G401 (cell line): ENCODE measurements around the gene PAPLN. TPM values are rescaled to one million over a fixed set of nuclear protein-coding genes. Genes with fewer than 3 reads are reported as not detected.
"Not testable (repeated sequence)": the region's sequence is repeated elsewhere in the genome, so short reads cannot be mapped to it uniquely, and the experiment has no call there.

Source experiments
- DNase-seq: peaks from one replicate; pipeline ENCODE4 v3.0.0-alpha.2; 2015; ENCODE audit warnings: low spot score
- in situ Hi-C: cut with HindIII; loops from 2 replicates; pipeline ENCODE4 v1.10.0; 2016; ENCODE audit warnings: low sequenced_read_pairs, mixed read lengths
- total RNA-seq: library from RNA; depleted of rRNA; stranded (reverse); fragments of >200 nt; shearing (Covaris generic); gene quantifications from 2 replicates; pipeline ENCODE4 v1.2.3, GENCODE V29; 2014

PAPLN gene
- total RNA-seq, 1 experiment from 2014 or later = not detected

DNA sequence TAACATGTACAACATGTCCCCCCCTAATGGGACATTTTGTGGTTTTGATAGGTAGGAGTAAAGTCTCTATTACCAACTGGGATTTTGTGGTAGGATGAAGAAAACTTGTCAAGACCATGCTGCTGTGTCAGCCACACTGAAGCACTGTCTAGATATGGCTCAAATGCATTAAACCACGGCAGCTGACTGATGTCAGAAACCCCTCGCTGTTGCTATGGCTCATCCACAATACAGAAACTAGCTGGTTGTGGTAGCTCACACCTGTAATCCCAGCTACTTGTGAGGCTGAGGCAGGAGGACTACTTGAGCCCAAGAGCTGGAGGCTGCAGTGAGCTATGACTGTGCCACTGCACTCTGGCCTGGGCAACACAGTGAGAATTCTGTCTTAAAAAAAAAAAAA, 40.1 kb downstream of the PAPLN start:
- no peak for DNase-seq
- in situ Hi-C loops = no loop called here

DNA sequence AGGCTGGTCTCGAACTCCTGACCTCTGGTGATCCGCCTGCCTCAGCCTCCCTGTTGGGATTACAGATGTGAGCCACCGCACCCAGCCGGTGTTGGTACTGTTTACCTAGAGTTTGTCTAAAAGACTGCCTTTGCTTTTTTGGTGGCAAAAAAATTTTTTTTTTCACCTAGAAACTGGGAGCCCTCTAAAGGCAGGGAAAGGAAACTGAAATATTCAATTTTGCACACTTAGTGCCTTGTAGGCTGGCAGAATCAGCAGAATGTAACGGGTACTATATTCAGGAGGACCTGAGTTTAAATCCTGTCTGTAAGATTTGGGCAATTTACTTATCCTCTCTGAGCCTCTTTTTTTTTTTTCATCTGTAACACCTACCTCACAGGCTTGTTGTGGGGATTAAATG, 43.6 kb downstream of the PAPLN start:
- in situ Hi-C loops = no loop called here
- no peak for DNase-seq

DNA sequence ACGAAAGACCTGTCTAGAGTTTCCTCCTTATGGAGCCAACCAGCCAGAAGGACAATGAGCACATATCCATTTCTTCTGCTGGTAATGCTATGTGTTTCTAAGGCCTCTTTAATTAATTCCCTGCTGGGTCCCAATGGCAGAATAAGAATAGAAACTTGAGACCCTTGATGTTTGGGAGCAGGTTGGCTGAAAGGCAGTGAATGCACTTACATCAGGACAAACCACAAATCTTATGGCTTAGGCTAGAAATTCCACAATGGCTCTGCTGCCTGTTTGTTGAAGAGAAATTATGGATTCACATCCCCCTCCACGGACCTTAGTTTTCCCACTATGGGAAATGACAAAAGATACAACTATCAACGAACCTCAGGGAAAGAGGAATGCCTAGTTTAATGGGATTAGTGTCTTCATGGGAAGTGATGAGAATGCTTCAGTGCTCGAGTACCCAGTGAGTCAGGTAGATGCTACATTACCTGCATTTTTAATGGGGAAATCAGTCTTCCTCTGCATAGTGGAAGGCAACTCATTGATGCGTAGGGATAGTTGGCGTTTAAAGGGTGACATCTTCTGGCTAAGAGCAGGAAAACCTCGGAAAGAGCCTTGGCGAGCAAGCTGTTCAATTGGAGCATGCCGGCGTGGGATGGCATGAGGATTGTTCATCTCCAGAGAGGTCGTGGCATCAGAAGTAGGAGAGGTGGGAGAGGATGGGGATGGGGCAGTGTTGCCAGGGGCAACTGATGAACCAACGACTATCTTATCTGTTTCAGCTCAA, 46.5 kb downstream of the PAPLN start:
- peak; percentile 80 for DNase-seq
- in situ Hi-C loops = no loop called here

DNA sequence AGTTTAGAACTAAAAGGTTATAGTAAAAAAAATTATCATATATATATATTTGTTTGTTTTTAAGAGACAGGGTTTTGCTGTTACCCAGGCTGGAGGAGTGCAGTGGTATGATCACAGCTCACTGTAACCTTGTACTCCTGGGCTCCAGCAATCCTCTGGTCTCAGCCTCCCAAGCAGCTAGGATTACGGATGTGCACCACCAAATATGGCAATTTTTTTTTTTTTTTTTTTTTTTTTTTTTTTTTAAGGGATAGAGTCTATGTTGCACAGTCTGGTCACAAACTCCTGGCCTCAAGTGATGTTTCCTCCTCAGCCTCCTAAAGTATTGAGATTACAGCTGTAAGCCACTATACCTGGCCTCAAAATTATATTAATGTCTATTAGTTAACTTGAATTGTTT, 48.7 kb downstream of the PAPLN start:
- in situ Hi-C loops = no loop called here

DNA sequence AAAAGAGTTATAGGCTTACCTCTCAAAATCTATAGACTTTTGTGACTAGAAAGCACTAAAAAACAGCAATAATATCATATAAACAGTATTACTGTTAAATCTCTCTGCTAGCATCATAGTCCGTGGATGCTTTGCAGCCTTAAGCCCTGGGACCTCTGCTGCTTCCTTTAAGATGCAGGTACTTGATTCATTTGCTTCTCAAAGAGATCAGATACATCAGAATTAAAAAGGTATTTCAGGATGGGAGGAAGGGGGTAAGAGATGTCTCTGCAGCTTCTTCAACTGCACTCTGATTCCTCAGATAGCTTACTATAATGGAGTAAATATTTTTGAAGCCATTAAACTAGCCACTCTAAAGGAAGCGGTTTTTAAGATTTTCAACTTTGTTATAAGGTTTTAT, 49.3 kb downstream of the PAPLN start:
- DNase-seq = no peak
- in situ Hi-C loops = no loop called here

More for the DNA sequence above, 48.7 kb downstream of the PAPLN start:
- DNase-seq = no peak

DNA sequence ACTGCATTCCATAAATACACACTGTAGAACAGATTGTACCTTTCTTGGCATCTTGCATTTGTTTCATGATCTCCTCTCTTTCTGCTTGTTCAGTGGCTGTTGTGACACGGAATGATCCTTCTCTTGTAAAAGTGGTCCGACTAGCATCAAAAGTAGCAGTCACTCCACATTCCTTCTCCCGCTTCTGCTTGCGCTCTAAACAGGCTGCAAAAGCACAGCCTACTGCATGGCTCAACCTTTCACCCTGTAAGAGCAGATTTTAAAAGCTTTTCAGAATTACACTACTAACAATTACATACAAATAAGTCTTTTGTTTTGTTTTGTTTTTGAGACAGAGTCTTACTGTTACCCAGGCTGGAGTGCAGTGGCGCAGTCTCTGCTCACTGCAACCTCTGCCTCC, 49.8 kb downstream of the PAPLN start:
- in situ Hi-C loops = no loop called here

DNA sequence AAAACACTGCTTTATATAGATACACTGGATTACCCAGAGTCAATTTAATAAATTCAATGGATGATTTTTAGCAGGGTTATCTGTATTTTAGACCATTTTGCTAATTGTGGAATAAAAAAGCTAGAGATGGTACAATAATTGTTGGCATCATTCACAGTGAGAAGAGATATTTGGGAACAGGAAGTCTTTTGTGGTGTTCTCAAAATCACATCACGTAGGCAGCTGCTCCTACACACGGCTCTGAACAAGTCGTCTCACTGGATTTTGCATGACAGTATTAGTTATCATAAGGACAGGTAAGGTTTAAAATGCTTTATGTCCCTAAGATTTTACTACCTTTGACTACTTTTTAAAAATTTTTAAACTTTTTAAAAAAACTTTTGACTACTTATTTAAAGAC, 52.0 kb downstream of the PAPLN start:
- in situ Hi-C loops = no loop called here

More for the DNA sequence above, 49.8 kb downstream of the PAPLN start:
- DNase-seq = no peak

DNA sequence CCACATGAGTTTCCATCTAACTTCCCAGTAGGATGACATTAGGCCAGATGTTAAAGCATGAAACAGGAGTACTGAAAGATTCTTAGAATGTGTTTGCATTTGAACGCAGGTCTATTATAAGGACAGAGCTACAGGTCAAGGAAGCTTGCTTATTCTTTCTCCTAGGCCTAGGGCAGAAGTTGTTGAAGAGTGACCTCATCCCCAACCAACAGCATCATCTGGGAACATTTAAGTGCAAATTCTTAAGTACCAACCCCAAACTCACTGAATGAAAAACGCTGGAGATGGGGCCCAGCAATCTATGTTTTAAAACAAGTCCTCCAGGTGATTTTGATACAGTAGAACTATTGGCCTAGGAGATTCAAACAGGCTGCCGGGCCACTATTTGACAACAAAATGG, 52.4 kb downstream of the PAPLN start:
- in situ Hi-C loops = no loop called here
- no peak for DNase-seq

More for the DNA sequence above, 52.0 kb downstream of the PAPLN start:
- no peak for DNase-seq

DNA sequence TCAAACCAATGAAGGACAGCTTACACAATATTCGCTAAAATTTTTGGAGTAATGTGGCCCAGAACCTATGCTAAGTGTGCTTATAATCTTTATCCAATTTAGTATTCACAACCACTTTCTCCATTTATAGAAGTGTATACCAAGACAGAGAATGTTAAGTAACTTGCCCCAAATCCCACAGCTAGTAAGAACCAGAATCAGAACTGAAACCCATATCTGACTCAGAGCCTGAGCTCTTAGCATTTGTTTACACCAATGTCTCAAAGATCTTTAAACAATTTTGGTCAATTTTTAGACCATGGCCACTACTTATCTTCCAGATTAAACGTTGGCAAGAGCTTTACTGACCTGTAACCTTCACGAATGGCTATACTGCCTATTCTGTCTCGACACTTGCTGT, 53.0 kb downstream of the PAPLN start:
- no peak for DNase-seq
- in situ Hi-C loops = no loop called here

DNA sequence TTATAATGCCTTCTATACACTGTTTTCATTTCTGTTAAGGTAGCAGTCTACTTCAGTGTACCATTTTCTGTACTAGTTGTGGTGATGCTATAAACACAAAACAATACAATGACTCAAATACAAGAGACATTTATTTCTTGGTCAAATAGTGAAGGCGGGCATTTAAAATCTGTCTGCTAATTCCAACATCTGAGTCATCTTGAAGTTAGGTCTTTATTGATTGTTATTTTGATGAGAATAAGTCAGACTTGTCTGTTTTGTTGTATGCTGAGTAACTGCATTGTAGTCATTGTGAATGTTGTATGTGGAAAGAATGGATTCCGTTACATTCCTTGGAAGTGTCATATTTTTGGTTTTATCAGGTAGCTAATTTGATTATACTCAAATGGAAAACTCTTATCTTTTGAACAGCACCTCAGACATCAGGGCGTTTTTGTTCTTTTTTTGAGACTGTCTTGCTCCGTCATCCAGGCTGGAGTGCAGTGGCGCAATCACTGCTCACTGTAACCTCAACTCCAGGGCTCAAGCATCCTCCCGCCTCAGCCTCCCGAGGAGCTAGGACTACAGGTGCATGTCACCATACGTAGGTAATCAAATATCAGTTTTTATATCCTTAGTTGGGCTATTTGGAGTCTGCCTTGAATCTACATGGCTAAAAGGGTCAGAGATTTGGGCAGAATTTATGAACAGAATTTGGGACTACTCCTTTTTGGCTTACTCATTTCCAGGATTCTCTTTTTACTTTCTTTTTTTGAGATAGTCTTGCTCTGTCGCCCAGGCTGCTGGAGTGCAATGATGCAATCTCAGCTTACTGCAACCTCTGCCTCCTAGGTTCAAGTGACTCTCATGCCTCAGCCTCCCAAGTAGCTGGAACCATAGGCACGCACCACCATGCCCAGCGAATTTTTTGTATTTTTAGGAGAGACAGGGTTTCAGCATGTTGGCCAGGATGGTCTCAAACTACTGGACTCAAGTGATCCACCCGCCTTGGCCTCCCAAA, 56.8 kb downstream of the PAPLN start:
- in situ Hi-C loops = no loop called here

DNA sequence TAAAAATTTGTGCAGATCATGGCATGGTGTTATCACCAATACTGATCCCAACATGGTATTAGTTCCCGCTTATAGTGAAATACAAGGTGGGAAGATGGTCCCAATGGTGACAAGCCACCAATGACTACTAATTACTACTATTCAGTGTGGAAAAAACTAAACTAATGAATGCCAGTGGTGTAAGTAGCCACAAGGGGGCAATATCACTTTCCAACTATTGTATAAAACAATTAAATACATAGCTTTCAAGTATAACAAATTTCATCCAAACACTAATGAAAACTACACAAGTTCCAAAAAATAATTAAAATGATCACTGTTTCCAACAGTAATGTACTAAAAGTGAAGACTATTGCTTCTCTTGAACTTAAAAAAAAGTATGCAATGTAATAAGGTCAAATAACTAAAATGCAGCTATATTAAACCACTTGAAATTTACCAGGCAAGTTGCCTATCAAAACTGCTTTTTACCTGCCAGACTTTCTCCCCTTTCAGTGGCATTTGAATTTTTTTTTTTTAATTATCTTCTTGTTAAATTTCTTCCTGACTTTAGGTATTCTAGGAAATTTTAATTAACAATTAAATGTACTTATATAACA, 58.0 kb downstream of the PAPLN start:
- DNase-seq = peak; percentile 73
- in situ Hi-C loops = no loop called here

More for the DNA sequence above, 56.8 kb downstream of the PAPLN start:
- no peak for DNase-seq

DNA sequence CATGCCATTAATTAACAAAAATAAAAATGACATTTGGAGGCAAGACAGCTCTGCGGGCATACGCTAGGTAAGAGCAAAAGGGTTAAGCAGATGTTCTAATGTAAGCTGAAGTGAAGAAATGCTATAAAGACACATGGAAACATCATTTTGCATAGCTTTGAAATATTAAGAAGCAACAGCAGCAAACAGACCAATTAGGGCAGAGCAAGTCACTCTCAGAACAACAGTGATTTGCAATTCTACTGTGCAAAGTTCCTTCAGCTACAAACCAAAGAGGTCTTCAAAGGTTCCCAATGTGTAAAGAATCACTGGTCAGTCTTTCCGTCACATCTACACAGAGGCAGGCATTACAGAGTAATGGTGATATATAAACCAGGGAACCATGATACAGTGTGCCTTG, 68.2 kb downstream of the PAPLN start:
- DNase-seq = no peak
- in situ Hi-C loops = no loop called here

DNA sequence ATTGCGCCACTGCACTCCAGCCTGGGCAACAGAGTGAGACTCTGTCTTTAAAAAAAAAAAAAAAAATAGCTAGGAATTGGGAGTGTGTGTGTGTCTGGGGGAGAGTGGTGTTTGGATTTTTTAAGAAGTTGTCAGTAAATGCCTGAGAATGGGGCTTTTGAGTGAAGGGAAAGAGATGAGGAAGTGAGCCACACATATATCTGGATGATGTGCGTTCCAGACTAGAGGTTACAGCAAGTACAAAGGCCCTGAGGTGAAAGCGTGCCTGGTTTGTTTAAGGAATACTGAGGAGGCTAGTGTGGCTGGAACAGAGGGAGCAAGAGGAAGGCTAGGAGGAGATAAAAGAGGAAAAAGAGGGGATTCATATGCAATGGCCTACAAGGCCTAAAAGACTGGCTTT, 70.0 kb downstream of the PAPLN start:
- no peak for DNase-seq
- in situ Hi-C loops = no loop called here

DNA sequence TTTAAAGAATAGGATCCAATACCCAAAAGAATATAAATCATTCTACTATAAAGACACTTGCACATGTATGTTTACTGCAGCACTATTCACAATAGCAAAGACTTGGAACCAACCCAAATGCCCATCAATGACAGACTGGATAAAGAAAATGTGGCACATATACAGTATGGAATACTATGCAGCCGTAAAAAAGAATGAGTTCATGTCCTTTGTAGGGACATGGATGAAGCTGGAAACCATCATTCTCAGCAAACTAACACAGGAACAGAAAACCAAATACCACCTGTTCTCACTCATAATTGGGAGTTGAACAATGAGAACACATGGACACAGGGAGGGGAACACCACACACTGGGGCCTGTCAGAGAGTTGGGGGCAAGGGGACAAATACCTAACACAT, 71.9 kb downstream of the PAPLN start:
- in situ Hi-C loops, DNase-seq: not testable (repeated sequence)

DNA sequence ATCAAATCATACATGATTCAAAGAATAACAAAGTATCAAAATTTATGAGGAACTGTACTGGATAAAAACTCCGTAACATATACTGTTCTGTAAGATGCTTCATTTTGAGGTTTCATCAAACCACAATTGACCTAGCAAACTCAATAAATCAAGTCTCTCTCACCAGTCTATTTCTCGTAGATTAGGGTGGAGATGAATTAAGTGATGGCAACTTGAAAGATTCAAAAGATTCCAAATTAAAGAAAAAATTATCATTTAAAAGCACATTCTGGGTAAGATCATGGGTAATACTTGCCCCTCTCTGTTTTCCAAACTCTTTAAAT, 74.4 kb downstream of the PAPLN start:
- no peak for DNase-seq
- in situ Hi-C loops = no loop called here

DNA sequence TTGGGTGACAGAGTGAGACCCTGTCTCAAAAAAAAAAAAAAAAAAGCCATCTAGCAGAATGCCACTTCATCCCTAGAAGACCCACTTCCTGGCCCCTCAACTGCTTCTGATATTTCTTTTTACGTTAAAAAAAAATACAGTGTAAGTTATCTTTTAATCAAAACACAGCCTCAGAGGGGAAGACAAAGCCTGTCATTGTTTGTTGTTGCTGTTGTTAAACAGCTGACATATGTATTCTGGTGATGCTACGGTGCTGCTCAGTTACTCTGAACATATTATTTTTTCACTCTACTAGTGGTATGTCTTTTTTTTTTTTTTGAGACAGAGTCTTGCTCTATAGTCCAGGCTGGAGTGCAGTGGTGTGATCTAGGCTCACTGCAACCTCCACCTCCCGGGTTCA, 75.4 kb downstream of the PAPLN start:
- in situ Hi-C loops = no loop called here
- DNase-seq = no peak

DNA sequence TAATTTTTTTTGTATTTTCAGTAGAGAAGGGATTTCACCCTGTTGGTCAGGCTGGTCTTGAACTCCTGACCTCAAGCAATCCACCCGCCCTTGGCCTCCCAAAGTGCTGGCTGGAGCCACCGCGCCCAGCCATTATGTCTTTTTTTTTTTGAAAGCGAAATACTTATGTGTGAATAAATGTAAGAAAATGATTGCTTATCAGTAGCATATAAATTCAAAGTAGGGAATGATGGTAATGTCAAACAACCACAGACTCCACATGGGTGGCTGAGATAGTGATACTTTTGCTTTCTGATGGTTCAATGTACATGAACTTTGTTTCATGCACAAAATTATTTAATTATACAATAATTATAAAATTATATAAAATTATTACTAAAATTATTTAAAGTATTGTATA, 75.8 kb downstream of the PAPLN start:
- in situ Hi-C loops = no loop called here
- no peak for DNase-seq

DNA sequence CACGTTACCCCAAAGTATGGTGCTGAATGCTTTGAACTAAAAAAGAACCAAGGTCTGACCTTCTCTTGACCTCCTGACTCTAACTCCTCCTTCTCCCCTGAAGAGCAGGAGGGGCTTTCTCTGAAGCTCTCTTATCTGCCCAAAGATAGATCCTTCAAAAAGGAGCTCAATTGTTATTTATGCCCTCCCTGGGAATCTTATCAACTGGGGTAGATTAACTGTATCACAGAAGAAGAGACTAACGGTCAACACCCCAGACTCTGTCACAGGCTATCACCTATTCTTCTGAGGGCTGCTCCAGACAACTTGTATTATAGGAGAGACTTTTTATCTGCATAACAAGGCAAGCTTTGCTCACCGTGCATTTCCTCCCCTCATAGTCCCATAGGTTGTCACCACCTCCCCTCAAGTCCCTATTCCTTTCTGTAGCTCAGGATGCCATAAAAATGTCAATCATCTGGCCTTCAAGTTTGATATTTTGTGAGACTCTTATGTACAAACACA, 86.6 kb downstream of the PAPLN start:
- no peak for DNase-seq
- in situ Hi-C loops = no loop called here
